ENCODE measurements around the gene SDCCAG8. TPM values are rescaled to one million over a fixed set of nuclear protein-coding genes. Genes with fewer than 3 reads are reported as not detected.

The SDCCAG8 gene
- total RNA-seq, 1 donor from 2014 or later = 30.0 TPM

DNA sequence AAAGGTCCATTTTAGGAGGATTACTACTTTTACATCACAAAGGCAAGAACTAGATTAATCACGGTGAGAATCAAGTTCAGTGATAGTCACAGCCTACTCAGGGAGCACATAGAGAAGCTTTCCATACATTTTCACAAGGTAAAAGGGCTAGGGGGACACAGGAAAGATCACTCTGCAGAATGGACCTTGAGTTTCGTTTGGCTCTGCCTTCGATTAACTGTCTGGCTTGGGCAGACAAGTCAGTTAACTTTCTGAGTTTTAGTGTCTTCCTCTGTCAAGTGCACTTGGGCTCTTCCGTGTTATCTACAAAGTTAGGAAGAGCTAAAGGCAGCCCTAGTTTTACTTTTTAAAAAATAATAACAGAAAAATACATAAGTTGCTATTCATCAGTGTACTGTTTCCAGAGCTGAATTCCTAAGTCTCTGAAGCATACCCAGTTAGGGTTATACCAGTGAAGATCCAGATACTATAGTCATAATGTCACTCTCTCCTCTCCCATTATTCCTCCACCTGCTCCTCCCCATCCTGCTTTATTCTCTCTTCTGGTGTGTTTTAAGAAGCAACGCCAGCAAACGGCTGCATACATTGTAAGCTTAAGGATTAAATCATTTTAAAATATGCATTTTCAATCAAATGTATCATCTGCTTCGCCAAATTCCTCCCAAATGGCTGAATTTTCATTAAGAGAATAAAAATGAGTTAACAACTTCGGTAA is 2.5 kb upstream of the SDCCAG8 start:
- no peak for DNase-seq (ENCODE audit: low spot score)
- intact Hi-C loops (cut with DNase I) = no loop called here

DNA sequence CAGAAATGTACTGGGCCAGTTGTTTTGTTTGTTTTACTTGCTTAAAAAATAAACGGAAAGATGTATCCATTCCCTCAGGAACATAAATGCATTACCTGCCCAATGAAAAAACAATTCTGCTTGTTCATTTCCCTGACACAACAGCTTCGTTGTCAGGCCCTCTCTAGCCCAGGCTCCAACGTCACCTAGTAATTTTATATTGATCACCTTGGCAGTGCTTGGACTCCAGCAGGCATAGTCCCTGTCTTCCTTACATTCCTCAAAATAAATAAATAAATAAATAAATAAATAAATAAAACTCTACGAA is 2.0 kb upstream of the SDCCAG8 start:
- no peak for DNase-seq (ENCODE audit: low spot score)
- intact Hi-C loops (cut with DNase I) = no loop called here

- DNase-seq (ENCODE audit: low spot score) = peak; percentile 83
- intact Hi-C loops (cut with DNase I) = no loop called here
These were observed 1.5 kb upstream of the SDCCAG8 start for GRCh38 chr1:243254233-243254926.

DNA sequence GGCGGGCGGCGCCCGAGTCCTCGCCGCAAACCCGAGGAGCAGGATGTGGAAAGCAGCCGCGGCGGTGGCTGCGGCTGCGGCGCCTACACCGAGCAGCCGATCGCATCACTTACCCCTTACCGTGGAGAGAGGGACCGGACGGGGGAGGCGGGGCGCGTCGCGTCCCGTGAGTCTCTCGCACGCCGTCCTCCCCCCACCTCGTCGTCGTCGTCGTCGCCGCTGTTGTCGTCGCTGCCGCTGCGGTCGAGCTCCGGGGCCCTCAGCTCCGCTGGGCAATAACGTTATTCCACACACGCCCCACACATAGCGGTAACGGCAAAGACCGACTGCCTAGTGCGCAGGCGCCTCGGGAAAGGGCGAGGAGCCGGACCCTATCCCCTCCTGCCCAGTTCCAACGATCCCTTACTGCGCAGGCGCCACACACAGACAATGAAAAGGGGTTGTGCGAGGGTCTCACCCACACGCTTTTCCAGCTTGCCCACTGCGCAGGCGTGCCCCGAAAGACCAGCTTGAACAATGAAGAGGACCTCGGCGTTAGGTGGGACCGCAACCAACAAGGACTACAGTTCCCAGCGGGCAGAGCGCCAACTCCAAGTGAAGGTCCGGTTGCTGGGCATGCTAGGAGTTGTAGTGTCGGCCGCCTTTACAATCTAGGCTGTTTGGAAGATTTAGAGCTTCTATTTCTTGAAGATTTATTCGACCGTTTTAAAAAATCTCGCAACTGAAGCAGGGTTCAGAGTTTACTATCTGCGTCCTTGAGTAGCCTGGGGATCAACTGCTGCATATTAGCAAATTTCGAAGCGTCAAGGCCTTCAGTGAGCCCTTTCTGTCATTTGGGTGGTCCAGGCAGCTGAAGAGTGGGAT is 682 bp upstream of the SDCCAG8 start, which contains the start of gene CEP170:
Gene CEP170, minus strand, starts transcription at position 355 of the 864 bp plus-strand sequence. CDS start 30,001 bp downstream, outside the sequence.
- intact Hi-C loops (cut with DNase I) = no loop called here
- DNase-seq (ENCODE audit: low spot score) = peak; percentile 96

- intact Hi-C loops (cut with DNase I) = no loop called here
- no peak for DNase-seq (ENCODE audit: low spot score)
These were observed 749 bp downstream of the SDCCAG8 start for GRCh38 chr1:243256590-243256989.

GRCh38 chr1:243257189-243257588 is 1.3 kb downstream of the SDCCAG8 start:
- intact Hi-C loops (cut with DNase I) = no loop called here
- no peak for DNase-seq (ENCODE audit: low spot score)

GRCh38 chr1:243258731-243259130 is 2.9 kb downstream of the SDCCAG8 start:
- DNase-seq (ENCODE audit: low spot score) = no peak
- intact Hi-C loops (cut with DNase I) = no loop called here

GRCh38 chr1:243260221-243260880 is 4.5 kb downstream of the SDCCAG8 start:
- DNase-seq (ENCODE audit: low spot score) = no peak
- intact Hi-C loops (cut with DNase I) = no loop called here

- intact Hi-C loops (cut with DNase I) = no loop called here
- no peak for DNase-seq (ENCODE audit: low spot score)
These were observed 5.5 kb downstream of the SDCCAG8 start for GRCh38 chr1:243261390-243261789.

DNA sequence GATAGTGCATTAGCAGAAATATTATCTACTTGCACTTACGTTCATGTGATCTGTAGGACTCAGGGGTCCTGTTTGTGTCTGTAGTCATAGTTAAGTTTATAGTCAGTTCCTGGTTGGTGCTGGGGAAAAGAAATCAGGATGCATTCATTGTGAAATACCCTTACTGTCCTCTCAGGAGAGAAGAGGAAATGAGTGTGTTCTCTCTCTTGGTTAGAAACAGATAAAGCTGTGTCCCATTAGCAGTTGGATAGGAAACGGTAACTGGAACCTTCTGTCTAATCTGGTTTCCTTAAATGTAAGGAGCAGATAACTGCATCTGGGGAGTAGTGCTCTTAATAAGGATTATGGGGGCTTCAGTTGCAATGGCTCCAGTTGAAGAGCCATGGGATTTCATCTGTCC is 8.9 kb downstream of the SDCCAG8 start:
- intact Hi-C loops (cut with DNase I) = no loop called here
- DNase-seq (ENCODE audit: low spot score) = no peak

- no peak for DNase-seq (ENCODE audit: low spot score)
- intact Hi-C loops (cut with DNase I) = no loop called here
These were observed 10.4 kb downstream of the SDCCAG8 start for GRCh38 chr1:243266231-243266630.

- no peak for DNase-seq (ENCODE audit: low spot score)
- intact Hi-C loops (cut with DNase I) = no loop called here
These were observed 11.6 kb downstream of the SDCCAG8 start for GRCh38 chr1:243267471-243267880.

DNA sequence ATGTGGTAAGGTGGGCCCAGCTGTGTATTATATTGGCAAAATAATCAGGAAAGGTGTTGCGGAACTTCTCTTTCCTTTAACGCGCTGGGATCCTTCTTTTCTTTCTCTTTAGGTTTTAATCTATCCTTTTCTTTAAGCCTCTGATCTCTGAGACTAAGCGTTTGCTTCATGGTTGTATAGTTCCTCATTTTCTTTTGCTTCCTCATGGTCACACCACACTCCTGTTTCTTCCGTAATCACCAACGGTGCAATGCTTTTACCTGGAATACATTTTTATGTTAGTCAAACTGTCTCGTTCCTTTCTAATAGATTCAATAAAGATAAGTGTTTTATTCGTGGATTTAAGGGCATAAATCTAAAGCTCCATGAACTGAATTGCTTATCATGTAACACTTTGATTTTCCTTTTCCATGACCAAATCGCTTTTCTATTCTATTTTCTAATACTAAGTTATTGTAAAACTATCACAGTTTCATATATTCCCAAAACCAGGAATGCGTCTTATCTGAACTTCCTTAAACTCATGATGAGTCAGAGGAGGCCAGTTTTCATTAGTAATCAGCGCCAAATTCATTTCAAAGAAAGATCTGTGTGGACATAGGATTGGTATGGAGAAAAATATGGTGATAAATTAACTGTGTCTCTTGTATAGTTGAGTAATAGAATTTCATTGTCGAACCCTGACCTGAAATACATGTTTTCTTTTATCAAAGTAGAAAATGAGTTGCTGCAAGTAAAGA is 12.2 kb downstream of the SDCCAG8 start:
- DNase-seq (ENCODE audit: low spot score) = no peak
- intact Hi-C loops (cut with DNase I) = no loop called here

DNA sequence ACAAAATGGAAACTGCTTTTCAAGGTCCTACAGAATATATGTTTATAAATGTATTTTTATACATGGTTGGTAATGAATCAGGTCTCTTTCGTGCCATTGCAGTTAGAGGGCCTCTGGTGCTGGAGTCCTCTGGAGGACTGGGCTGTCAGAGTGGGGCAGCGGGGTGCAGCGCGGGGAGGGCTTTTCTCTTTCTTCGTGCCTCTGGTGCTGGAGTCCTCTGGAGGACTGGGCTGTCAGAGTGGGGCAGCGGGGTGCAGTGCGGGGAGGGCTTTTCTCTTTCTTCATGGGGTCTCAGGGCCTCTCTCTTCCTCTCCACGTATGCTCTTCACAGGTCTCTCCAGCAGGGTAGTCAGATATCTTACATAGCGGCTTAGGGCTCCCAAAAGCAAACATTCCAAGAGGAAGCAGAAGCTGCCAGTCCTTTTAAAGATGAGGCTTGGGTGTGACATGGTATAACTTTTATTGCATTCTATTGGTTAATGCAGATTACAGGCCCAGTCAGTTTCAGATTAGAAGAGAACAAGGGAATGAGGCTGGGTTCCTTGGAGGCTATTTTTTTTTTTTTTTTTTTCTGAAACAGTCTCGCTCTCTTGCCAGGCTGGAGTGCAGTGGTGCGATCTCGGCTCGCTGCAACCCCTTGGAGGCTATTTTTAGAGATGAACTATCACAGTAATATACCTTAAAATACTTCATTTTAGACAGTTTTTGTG is 13.1 kb downstream of the SDCCAG8 start:
- DNase-seq (ENCODE audit: low spot score) = no peak
- intact Hi-C loops (cut with DNase I) = no loop called here

DNA sequence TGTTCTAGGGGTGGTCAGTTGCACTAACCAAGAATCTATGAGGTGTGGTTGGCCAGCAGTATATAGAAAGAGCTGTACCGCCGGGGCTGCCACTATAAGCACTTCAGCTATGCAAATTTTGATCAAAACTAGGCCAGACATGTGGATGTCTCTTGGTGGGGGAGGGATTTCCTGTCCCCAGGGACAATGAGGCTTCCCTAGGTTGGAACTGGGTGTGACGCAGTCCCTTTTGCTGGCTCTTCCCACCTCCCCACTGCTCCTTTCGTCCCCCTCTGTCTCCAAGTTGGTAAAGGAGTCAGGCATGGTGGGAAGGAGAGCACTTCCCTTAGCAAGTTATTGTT is 13.6 kb downstream of the SDCCAG8 start:
- intact Hi-C loops (cut with DNase I) = no loop called here
- no peak for DNase-seq (ENCODE audit: low spot score)

DNA sequence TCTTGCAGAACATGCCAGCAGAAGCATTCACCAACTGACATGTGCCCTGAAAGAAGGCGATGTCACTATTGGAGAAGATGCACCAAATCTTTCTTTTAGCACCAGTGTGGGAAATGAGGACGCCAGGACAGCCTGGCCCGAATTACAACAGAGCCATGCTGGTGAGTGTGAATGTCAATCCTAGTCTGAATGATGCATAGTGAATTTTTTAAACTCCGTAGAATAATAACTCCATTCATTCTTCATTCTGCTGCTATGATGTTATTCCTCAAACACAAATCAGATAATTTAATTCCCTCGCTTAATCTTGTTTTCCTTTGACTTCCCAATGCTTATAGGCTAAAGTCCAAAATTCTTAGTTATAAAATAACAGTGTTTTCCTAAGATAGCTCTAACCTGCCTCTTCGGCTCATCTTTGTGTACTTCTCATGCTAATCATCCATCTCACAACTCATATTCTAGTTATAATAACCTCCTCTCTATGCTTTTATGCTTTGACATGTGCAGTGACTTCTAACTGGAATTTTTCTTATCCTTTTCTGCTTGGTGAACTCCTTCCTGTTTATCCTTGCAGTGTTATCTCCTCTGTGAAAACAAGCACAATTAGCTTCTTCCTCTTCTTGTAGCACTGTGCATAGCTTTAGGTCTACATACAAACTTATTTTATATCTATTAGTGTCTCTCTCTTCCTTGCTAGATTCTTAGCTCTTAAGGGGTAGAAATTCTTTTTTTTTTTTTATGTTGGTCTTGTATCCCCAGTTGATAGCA is 14.4 kb downstream of the SDCCAG8 start:
- no peak for DNase-seq (ENCODE audit: low spot score)
- intact Hi-C loops (cut with DNase I) = no loop called here

- no peak for DNase-seq (ENCODE audit: low spot score)
- intact Hi-C loops (cut with DNase I) = no loop called here
These were observed 16.2 kb downstream of the SDCCAG8 start for GRCh38 chr1:243271996-243272395.

- intact Hi-C loops (cut with DNase I) = no loop called here
- no peak for DNase-seq (ENCODE audit: low spot score)
These were observed 16.6 kb downstream of the SDCCAG8 start for GRCh38 chr1:243272401-243272800.
